A673 (cell line): Measurements from ENCODE around the gene CMYA5.

ENCODE experiments used
- CTCF ChIP-seq: fragments of 300-800, 200-600 bp; sonication (generic); conservative IDR thresholded peaks from 2 replicates; pipeline ENCODE4 v1.5.1; 2017; ENCODE audit warnings: low read depth, mild to moderate bottlenecking, antibody characterized with exemption, low read length, moderate library complexity, mixed read lengths
- EZH2 ChIP-seq: fragments of 200-600 bp; sonication (generic); IDR thresholded peaks from 2 replicates; pipeline ENCODE4 v1.6.1; 2017; ENCODE audit warnings: borderline replicate concordance, low read depth, mild to moderate bottlenecking, mixed read lengths, antibody characterized with exemption, low read length; ENCODE audit not compliant: poor library complexity, severe bottlenecking

DNA sequence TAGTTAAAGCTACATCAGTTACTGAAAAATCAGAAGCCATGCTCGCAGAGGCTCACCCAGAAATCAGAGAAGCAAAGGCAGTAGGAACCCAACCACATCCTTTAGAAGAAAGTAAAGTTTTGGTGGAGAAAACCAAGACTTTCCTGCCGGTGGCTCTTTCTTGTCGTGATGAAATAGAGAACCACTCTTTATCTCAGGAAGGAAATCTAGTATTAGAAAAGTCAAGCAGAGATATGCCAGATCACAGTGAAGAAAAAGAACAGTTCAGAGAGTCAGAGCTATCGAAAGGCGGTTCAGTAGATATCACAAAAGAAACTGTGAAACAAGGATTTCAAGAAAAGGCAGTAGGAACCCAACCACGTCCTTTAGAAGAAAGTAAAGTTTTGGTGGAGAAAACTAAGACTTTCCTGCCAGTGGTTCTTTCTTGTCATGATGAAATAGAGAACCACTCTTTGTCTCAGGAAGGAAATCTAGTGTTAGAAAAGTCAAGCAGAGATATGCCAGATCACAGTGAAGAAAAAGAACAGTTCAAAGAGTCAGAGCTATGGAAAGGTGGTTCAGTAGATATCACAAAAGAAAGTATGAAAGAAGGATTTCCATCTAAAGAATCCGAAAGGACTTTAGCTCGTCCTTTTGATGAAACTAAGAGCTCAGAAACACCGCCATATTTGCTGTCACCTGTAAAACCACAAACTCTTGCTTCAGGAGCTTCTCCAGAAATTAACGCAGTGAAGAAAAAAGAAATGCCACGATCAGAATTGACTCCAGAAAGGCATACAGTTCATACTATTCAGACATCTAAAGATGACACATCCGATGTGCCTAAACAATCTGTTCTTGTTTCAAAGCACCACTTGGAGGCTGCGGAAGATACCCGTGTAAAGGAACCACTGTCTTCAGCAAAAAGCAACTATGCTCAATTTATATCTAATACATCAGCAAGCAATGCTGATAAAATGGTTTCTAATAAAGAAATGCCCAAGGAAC is 47.2 kb downstream of the CMYA5 start:
- no peak for TF ChIP-seq EZH2
- no peak for TF ChIP-seq CTCF
